SH-SY5Y (cell line): ENCODE data around the gene PANK3.

Source experiments
- GATA2 ChIP-seq: IDR thresholded peaks from 2 replicates; pipeline ENCODE4 v1.6.1; 2011; ENCODE audit warnings: mild to moderate bottlenecking, low read depth, low read length
- GATA3 ChIP-seq: IDR thresholded peaks from 2 replicates; pipeline ENCODE4 v1.6.1; 2011; ENCODE audit warnings: low read depth, mild to moderate bottlenecking, low read length, moderate library complexity

- TF ChIP-seq GATA3 (no peak), GATA2 (no peak)
Observed at GRCh38 chr5:168601972-168602371, 22.8 kb upstream of the PANK3 start.
